WTC11 (cell line): ENCODE results near the gene NOP16. TPM values are rescaled to one million over a fixed set of nuclear protein-coding genes. Genes with fewer than 3 reads are reported as not detected.
A peak's percentile ranks its signal among the peaks of the same experiment; 100 is the strongest.

ENCODE experiments used
- ATAC-seq: fragments of 200-7000 bp; cut with Tn5 transposase; 2 replicates; pipeline ENCODE4 v1.10.0; 2021; ENCODE audit warnings: mild to moderate bottlenecking, moderate library complexity
- CTCF ChIA-PET: fragments of 300-600 bp; sonication (Branson Sonifier 250); formaldehyde crosslinking; loops from one replicate; lab custom pipeline; 2021; ENCODE audit warnings: antibody characterized with exemption; lab: Charles Lee
- POLR2A ChIA-PET: fragments of 350-600 bp; sonication (Branson Sonifier 250); formaldehyde crosslinking; loops from one replicate; lab custom pipeline; 2021; ENCODE audit warnings: antibody characterized with exemption; lab: Charles Lee
- DNase-seq: peaks from one replicate; pipeline ENCODE4 v3.0.0; 2021; ENCODE audit warnings: low spot score
- H3K27ac Mint-ChIP-seq: 2 replicates; pipeline ENCODE4 v1.8.0; 2021; ENCODE audit warnings: mixed read lengths
- H3K27me3 Mint-ChIP-seq: 2 replicates; pipeline ENCODE4 v1.8.0; 2021; ENCODE audit warnings: low read depth, mild to moderate bottlenecking, moderate library complexity, mixed read lengths
- H3K36me3 Mint-ChIP-seq: 2 replicates; pipeline ENCODE4 v1.8.0; 2021; ENCODE audit warnings: mixed read lengths
- H3K4me1 Mint-ChIP-seq: 2 replicates; pipeline ENCODE4 v1.8.0; 2022; ENCODE audit warnings: mixed read lengths
- H3K4me3 Mint-ChIP-seq: 2 replicates; pipeline ENCODE4 v1.8.0; 2021; ENCODE audit warnings: mild to moderate bottlenecking, moderate library complexity, mixed read lengths
- H3K9me3 Mint-ChIP-seq: 2 replicates; pipeline ENCODE4 v1.8.0; 2021; ENCODE audit warnings: mixed read lengths
- EMX1 ChIP-seq: fragments of 250-450 bp; sonication (Bioruptor Pico); IDR thresholded peaks from 2 replicates; pipeline ENCODE4 v1.8.0; 2021; ENCODE audit warnings: mild to moderate bottlenecking
- GTF2I ChIP-seq: fragments of 250-450 bp; sonication (Bioruptor Pico); conservative IDR thresholded peaks from 2 replicates; pipeline ENCODE4 v1.4.0; 2021; ENCODE audit warnings: mild to moderate bottlenecking
- IRF2 ChIP-seq: sonication (generic); formaldehyde crosslinking; IDR thresholded peaks from 2 replicates; pipeline ENCODE4 v1.8.0; 2022; ENCODE audit warnings: low read depth, missing genetic modification reagents, borderline replicate concordance
- OVOL2 ChIP-seq: fragments of 250-450 bp; sonication (Bioruptor Pico); IDR thresholded peaks from 2 replicates; pipeline ENCODE4 v1.9.0; 2021; ENCODE audit warnings: mild to moderate bottlenecking, borderline replicate concordance
- PRRX2 ChIP-seq: fragments of 250-450 bp; sonication (Bioruptor Pico); IDR thresholded peaks from 2 replicates; pipeline ENCODE4 v1.8.0; 2021; ENCODE audit warnings: mild to moderate bottlenecking
- SOX15 ChIP-seq: fragments of 250-450 bp; sonication (Bioruptor Pico); IDR thresholded peaks from 2 replicates; pipeline ENCODE4 v1.9.0; 2021; ENCODE audit warnings: mild to moderate bottlenecking
- ZBTB21 ChIP-seq: sonication (generic); formaldehyde crosslinking; IDR thresholded peaks from 2 replicates; pipeline ENCODE4 v1.8.1; 2023; ENCODE audit warnings: mild to moderate bottlenecking, missing genetic modification reagents, borderline replicate concordance
- ZNF121 ChIP-seq: sonication (generic); formaldehyde crosslinking; IDR thresholded peaks from 2 replicates; pipeline ENCODE4 v1.8.0; 2023; ENCODE audit warnings: missing genetic modification reagents
- ZNF138 ChIP-seq: sonication (generic); formaldehyde crosslinking; conservative IDR thresholded peaks from 2 replicates; pipeline ENCODE4 v1.8.1; 2022; ENCODE audit warnings: mild to moderate bottlenecking, moderate library complexity, missing genetic modification reagents
- ZNF396 ChIP-seq: fragments of 250-450 bp; sonication (Bioruptor Pico); IDR thresholded peaks from 2 replicates; pipeline ENCODE4 v1.8.0; 2021; ENCODE audit warnings: mild to moderate bottlenecking, moderate library complexity, borderline replicate concordance
- total RNA-seq: library from RNA; stranded (reverse); gene quantifications from 3 replicates; pipeline ENCODE4 v1.2.3, GENCODE V29; 2021
- TF ChIP-seq, protein P1 (sequence below): sonication (generic); formaldehyde crosslinking; IDR thresholded peaks from 2 replicates; pipeline ENCODE4 v1.8.1; 2023; ENCODE audit warnings: mild to moderate bottlenecking, missing genetic modification reagents, moderate library complexity
- TF ChIP-seq, protein P2 (sequence below): sonication (generic); formaldehyde crosslinking; IDR thresholded peaks from 2 replicates; pipeline ENCODE4 v1.8.0; 2023; ENCODE audit warnings: mild to moderate bottlenecking, missing genetic modification reagents
- TF ChIP-seq, protein P3 (sequence below): sonication (generic); formaldehyde crosslinking; IDR thresholded peaks from 2 replicates; pipeline ENCODE4 v1.8.1; 2022; ENCODE audit warnings: low read depth, missing genetic modification reagents, borderline replicate concordance
- TF ChIP-seq, protein P4 (sequence below): sonication (generic); formaldehyde crosslinking; IDR thresholded peaks from 2 replicates; pipeline ENCODE4 v1.8.1; 2022; ENCODE audit warnings: missing genetic modification reagents, borderline replicate concordance
- TF ChIP-seq, protein P5 (sequence below): sonication (generic); formaldehyde crosslinking; IDR thresholded peaks from 2 replicates; pipeline ENCODE4 v1.8.0; 2022; ENCODE audit warnings: mild to moderate bottlenecking, missing genetic modification reagents

NOP16 gene
- total RNA-seq, 1 experiment from 2014 or later: 57.7 TPM

DNA sequence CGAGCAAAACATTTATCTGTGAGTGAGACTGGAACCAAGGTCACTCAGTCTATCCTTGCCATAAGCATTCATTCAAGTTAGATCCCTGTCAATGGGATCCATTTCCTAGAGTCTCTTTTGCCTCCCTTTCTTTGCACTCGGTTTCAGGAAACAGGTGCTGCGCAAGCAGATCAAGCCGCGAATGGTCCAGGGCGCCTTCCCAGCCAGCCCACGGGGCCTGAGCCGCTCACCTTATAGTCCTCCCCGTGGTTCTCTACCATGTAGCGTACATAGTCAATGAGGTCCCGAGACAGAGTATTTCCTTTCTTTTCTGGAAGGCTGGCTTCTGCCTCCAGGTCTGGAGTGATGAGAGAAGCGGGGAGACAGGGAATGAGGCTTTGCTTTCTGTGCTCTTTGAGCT is 3.4 kb downstream of the NOP16 start:
- TF ChIP-seq, protein P1, sequence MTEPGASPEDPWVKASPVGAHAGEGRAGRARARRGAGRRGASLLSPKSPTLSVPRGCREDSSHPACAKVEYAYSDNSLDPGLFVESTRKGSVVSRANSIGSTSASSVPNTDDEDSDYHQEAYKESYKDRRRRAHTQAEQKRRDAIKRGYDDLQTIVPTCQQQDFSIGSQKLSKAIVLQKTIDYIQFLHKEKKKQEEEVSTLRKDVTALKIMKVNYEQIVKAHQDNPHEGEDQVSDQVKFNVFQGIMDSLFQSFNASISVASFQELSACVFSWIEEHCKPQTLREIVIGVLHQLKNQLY (CRISPR knock-in tag): no peak
- no peak for TF ChIP-seq ZNF396 (CRISPR knock-in tag)
- TF ChIP-seq PRRX2 (CRISPR knock-in tag): no peak
- TF ChIP-seq, protein P2, sequence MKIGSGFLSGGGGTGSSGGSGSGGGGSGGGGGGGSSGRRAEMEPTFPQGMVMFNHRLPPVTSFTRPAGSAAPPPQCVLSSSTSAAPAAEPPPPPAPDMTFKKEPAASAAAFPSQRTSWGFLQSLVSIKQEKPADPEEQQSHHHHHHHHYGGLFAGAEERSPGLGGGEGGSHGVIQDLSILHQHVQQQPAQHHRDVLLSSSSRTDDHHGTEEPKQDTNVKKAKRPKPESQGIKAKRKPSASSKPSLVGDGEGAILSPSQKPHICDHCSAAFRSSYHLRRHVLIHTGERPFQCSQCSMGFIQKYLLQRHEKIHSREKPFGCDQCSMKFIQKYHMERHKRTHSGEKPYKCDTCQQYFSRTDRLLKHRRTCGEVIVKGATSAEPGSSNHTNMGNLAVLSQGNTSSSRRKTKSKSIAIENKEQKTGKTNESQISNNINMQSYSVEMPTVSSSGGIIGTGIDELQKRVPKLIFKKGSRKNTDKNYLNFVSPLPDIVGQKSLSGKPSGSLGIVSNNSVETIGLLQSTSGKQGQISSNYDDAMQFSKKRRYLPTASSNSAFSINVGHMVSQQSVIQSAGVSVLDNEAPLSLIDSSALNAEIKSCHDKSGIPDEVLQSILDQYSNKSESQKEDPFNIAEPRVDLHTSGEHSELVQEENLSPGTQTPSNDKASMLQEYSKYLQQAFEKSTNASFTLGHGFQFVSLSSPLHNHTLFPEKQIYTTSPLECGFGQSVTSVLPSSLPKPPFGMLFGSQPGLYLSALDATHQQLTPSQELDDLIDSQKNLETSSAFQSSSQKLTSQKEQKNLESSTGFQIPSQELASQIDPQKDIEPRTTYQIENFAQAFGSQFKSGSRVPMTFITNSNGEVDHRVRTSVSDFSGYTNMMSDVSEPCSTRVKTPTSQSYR (CRISPR knock-in tag): no peak
- TF ChIP-seq, all 79 proteins: peak for 0
- H3K27me3 Mint-ChIP-seq: no peaks in the 10 kb centered on the region; the same call in 1 of the 2 replicates
- no peak overlapping the region for H3K4me3 Mint-ChIP-seq
- ChIA-PET CTCF (no interaction called here), POLR2A (no interaction called here)
- H3K27ac Mint-ChIP-seq: 0 out of 2 replicates have a peak overlapping the region, but pooled peaks have one; percentile 36
- H3K4me1 Mint-ChIP-seq: peaks cover 19% of the 10 kb centered on the region
- ATAC-seq (no peak), DNase-seq (no peak)
- no peaks in the 10 kb centered on the region for H3K9me3 Mint-ChIP-seq
- peaks cover 48% of the 10 kb centered on the region for H3K36me3 Mint-ChIP-seq

DNA sequence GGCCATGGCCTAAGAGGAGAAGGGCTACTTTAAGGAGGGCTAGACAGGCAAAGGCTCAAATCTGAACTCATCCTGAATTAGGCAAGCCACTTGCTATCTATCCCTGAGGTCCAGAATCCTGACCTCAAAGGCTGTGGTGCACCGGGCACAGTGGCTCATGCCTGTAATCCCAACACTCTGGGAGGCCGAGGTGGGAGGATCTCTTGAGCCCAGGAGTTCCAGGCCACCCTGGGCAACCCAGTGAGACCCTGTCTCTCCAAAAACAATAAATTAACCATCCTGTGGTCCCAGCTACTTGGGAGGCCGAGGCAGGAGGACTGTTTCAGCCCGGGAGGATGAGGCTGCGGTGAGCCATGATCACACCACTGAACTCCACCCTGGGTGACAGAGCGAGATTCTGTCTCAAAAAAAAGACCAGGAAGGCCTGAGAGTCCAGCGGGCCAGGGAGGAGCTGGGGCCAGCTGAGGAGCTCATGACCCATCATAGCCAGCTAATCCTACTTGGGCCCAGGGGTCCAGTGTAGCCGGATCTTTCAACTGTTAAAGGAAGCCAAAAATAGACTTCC is 4.0 kb downstream of the NOP16 start:
- ATAC-seq (no peak), DNase-seq (no peak)
- Mint-ChIP-seq H3K36me3 (peaks cover 53% of the 10 kb centered on the region), H3K9me3 (no peaks in the 10 kb centered on the region), H3K4me1 (peaks cover 16% of the 10 kb centered on the region), H3K27me3 (no peaks in the 10 kb centered on the region; the same call in 1 of the 2 replicates), H3K27ac (0 out of 2 replicates have a peak overlapping the region, but pooled peaks have one; percentile 36), H3K4me3 (no peak overlapping the region)
- TF ChIP-seq OVOL2 (CRISPR knock-in tag) (no peak), SOX15 (CRISPR knock-in tag) (no peak), GTF2I (CRISPR knock-in tag) (no peak), ZBTB21 (CRISPR knock-in tag) (no peak), ZNF138 (CRISPR knock-in tag) (no peak), EMX1 (CRISPR knock-in tag) (no peak), PRRX2 (CRISPR knock-in tag) (no peak), IRF2 (CRISPR knock-in tag) (no peak), ZNF121 (CRISPR knock-in tag) (no peak)
- TF ChIP-seq, protein P3, sequence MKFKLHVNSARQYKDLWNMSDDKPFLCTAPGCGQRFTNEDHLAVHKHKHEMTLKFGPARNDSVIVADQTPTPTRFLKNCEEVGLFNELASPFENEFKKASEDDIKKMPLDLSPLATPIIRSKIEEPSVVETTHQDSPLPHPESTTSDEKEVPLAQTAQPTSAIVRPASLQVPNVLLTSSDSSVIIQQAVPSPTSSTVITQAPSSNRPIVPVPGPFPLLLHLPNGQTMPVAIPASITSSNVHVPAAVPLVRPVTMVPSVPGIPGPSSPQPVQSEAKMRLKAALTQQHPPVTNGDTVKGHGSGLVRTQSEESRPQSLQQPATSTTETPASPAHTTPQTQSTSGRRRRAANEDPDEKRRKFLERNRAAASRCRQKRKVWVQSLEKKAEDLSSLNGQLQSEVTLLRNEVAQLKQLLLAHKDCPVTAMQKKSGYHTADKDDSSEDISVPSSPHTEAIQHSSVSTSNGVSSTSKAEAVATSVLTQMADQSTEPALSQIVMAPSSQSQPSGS (CRISPR knock-in tag): no peak
- TF ChIP-seq, protein P4, sequence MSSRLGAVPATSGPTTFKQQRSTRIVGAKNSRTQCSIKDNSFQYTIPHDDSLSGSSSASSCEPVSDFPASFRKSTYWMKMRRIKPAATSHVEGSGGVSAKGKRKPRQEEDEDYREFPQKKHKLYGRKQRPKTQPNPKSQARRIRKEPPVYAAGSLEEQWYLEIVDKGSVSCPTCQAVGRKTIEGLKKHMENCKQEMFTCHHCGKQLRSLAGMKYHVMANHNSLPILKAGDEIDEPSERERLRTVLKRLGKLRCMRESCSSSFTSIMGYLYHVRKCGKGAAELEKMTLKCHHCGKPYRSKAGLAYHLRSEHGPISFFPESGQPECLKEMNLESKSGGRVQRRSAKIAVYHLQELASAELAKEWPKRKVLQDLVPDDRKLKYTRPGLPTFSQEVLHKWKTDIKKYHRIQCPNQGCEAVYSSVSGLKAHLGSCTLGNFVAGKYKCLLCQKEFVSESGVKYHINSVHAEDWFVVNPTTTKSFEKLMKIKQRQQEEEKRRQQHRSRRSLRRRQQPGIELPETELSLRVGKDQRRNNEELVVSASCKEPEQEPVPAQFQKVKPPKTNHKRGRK (CRISPR knock-in tag): no peak
- TF ChIP-seq, protein P5, sequence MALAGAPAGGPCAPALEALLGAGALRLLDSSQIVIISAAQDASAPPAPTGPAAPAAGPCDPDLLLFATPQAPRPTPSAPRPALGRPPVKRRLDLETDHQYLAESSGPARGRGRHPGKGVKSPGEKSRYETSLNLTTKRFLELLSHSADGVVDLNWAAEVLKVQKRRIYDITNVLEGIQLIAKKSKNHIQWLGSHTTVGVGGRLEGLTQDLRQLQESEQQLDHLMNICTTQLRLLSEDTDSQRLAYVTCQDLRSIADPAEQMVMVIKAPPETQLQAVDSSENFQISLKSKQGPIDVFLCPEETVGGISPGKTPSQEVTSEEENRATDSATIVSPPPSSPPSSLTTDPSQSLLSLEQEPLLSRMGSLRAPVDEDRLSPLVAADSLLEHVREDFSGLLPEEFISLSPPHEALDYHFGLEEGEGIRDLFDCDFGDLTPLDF: no peak
- ChIA-PET POLR2A (no interaction called here), CTCF (no interaction called here)
